HepG2 (cell line): ENCODE results near the gene COMT. TPM values are rescaled to one million over a fixed set of nuclear protein-coding genes. Genes with fewer than 3 reads are reported as not detected.

Source experiments
- ARNTL ChIP-seq: sonication (generic); formaldehyde crosslinking; IDR thresholded peaks from 2 replicates; pipeline ENCODE4 v1.4.0; 2020; ENCODE audit warnings: mild to moderate bottlenecking, missing genetic modification reagents
- ASH2L ChIP-seq: fragments of 300-600, 200-600 bp; sonication (generic); IDR thresholded peaks from 2 replicates; pipeline ENCODE4 v1.7.0; 2017; ENCODE audit warnings: low read depth, mild to moderate bottlenecking, moderate library complexity, mixed read lengths, low read length; ENCODE audit not compliant: insufficient read length
- ATF7 ChIP-seq, 2 experiments: fragments of 450-650 bp in 1 of 2; sonication (generic) in 1 of 2; formaldehyde crosslinking in 1 of 2; IDR thresholded peaks; 2 replicates each; pipeline versions ENCODE4 v1.4.0 to v1.6.1; 2016 to 2020; ENCODE audit warnings: antibody characterized with exemption in 1 of 2, mild to moderate bottlenecking in 1 of 2, missing genetic modification reagents in 1 of 2
- CCDC6 ChIP-seq: sonication (generic); formaldehyde crosslinking; IDR thresholded peaks from 2 replicates; pipeline ENCODE4 v1.8.1; 2022; ENCODE audit warnings: mild to moderate bottlenecking, missing genetic modification reagents, moderate library complexity
- CENPT ChIP-seq: sonication (generic); formaldehyde crosslinking; IDR thresholded peaks from 2 replicates; pipeline ENCODE4 v1.8.0; 2022; ENCODE audit warnings: low read depth, mild to moderate bottlenecking, moderate library complexity, missing genetic modification reagents
- FOXA1 ChIP-seq, 2 experiments: fragments of 450-650 bp in 1 of 2; sonication (generic) in 1 of 2; formaldehyde crosslinking in 1 of 2; IDR thresholded peaks; 2 replicates each; pipeline versions ENCODE4 v1.4.0 to v1.6.1; 2016 to 2020; ENCODE audit warnings: missing genetic modification reagents in 1 of 2
- IRX3 ChIP-seq: sonication (generic); formaldehyde crosslinking; IDR thresholded peaks from 2 replicates; pipeline ENCODE4 v1.8.1; 2023; ENCODE audit warnings: mild to moderate bottlenecking, low read depth, missing genetic modification reagents, borderline replicate concordance
- MATR3 ChIP-seq: sonication (generic); formaldehyde crosslinking; IDR thresholded peaks from 2 replicates; pipeline ENCODE4 v1.4.0; 2020; ENCODE audit warnings: missing genetic modification reagents
- NKX3-1 ChIP-seq: sonication (generic); formaldehyde crosslinking; IDR thresholded peaks from 2 replicates; pipeline ENCODE4 v1.5.0; 2020; ENCODE audit warnings: missing genetic modification reagents
- NRL ChIP-seq: sonication (generic); formaldehyde crosslinking; IDR thresholded peaks from 2 replicates; pipeline ENCODE4 v1.5.0; 2020; ENCODE audit warnings: missing genetic modification reagents, mild to moderate bottlenecking, moderate library complexity, borderline replicate concordance
- POLR2G ChIP-seq: fragments of 200-400 bp; formaldehyde crosslinking; IDR thresholded peaks from 2 replicates; pipeline ENCODE4 v1.6.1; 2018; ENCODE audit warnings: mild to moderate bottlenecking, low read depth, low read length, moderate library complexity
- ZFP82 ChIP-seq: sonication (generic); formaldehyde crosslinking; IDR thresholded peaks from 2 replicates; pipeline ENCODE4 v1.5.1; 2020; ENCODE audit warnings: mild to moderate bottlenecking, missing genetic modification reagents, borderline replicate concordance
- ZNF343 ChIP-seq: sonication (generic); formaldehyde crosslinking; IDR thresholded peaks from 2 replicates; pipeline ENCODE4 v1.4.0; 2020; ENCODE audit warnings: mild to moderate bottlenecking, missing genetic modification reagents
- ZNF563 ChIP-seq: sonication (generic); formaldehyde crosslinking; IDR thresholded peaks from 2 replicates; pipeline ENCODE4 v1.8.0; 2022; ENCODE audit warnings: mild to moderate bottlenecking, moderate library complexity, missing genetic modification reagents
- ZNF780A ChIP-seq: sonication (generic); formaldehyde crosslinking; IDR thresholded peaks from 2 replicates; pipeline ENCODE4 v1.8.0; 2022; ENCODE audit warnings: mild to moderate bottlenecking, missing genetic modification reagents, moderate library complexity
- polyA plus RNA-seq, 8 experiments: library from polyadenylated mRNA; depleted of rRNA in 3 of 8; stranded (reverse) in 7 of 8; unstranded in 1 of 8; fragments of >200 nt; fragmentation: Illumina TruSeq in 4 of 8; extraction: Trizol in 4 of 8; gene quantifications; 2 replicates each; pipeline versions ENCODE4 v1.2.1 to v1.2.3, GENCODE V29; 2011 to 2016; ENCODE audit warnings: low read depth in 4 of 8, missing spikeins in 1 of 8, mixed read lengths in 1 of 8; ENCODE audit not compliant: insufficient read depth in 1 of 8
- total RNA-seq, 5 experiments: library from RNA; depleted of rRNA; stranded (reverse); fragments of >200 nt; fragmentation: Illumina TruSeq; extraction: Trizol; gene quantifications; 2 replicates each; pipeline ENCODE4 v1.2.3, GENCODE V29; 2016; ENCODE audit warnings: low read depth in 1 of 5
- TF ChIP-seq, protein P1 (sequence below): sonication (generic); formaldehyde crosslinking; IDR thresholded peaks from 2 replicates; pipeline ENCODE4 v1.4.0; 2020; ENCODE audit warnings: low read depth, mild to moderate bottlenecking, missing genetic modification reagents
- TF ChIP-seq, protein P2 (sequence below): sonication (generic); formaldehyde crosslinking; IDR thresholded peaks from 2 replicates; pipeline ENCODE4 v1.4.0; 2020; ENCODE audit warnings: missing genetic modification reagents, low read depth, mild to moderate bottlenecking, borderline replicate concordance
- TF ChIP-seq, protein P3 (sequence below): sonication (generic); formaldehyde crosslinking; IDR thresholded peaks from 2 replicates; pipeline ENCODE4 v1.5.1; 2020; ENCODE audit warnings: mild to moderate bottlenecking, missing genetic modification reagents, borderline replicate concordance

The COMT gene
- total and polyA plus RNA-seq, 2 of the 13 experiments (the other 11 are each of a cell fraction or from before 2014, with no cell fraction given), result 156 to 162 TPM

DNA sequence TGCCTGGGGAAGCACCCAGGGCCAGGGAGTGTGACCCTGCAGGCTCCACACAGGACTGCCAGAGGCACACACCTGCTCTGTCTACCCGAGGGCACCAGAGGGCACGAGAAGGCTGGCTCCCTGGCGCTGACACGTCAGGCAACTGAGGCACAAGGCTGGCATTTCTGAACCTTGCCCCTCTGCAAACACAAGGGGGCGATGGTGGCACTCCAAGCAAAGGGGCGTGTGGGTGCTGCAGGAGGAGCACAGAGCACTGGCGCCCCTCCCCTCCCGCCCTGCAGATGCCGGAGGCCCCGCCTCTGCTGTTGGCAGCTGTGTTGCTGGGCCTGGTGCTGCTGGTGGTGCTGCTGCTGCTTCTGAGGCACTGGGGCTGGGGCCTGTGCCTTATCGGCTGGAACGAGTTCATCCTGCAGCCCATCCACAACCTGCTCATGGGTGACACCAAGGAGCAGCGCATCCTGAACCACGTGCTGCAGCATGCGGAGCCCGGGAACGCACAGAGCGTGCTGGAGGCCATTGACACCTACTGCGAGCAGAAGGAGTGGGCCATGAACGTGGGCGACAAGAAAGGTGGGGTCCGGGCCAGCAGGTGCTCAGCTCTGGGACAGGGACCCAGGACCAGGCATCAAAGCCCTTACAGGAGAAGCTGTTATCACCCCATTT, 20.8 kb downstream of the COMT start (continued):
- TF ChIP-seq, protein P1, sequence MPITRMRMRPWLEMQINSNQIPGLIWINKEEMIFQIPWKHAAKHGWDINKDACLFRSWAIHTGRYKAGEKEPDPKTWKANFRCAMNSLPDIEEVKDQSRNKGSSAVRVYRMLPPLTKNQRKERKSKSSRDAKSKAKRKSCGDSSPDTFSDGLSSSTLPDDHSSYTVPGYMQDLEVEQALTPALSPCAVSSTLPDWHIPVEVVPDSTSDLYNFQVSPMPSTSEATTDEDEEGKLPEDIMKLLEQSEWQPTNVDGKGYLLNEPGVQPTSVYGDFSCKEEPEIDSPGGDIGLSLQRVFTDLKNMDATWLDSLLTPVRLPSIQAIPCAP (CRISPR knock-in tag), result no peak
- TF ChIP-seq NRL (CRISPR knock-in tag) (no peak), ZNF343 (CRISPR knock-in tag) (no peak), POLR2G (0 out of 2 replicates have a peak, but pooled peaks have one; percentile 13), CCDC6 (CRISPR knock-in tag) (no peak), ARNTL (CRISPR knock-in tag) (no peak), MATR3 (no peak), ZFP82 (no peak), ZNF780A (no peak), ASH2L (no peak), FOXA1 (IDR thresholded peaks at IDR 0.05) (no peak), FOXA1 (CRISPR knock-in tag; IDR thresholded peaks at IDR 0.05) (no peak), IRX3 (CRISPR knock-in tag) (no peak), ATF7 (IDR thresholded peaks at IDR 0.05) (no peak), ATF7 (CRISPR knock-in tag; IDR thresholded peaks at IDR 0.05) (no peak), ZNF563 (CRISPR knock-in tag) (0 out of 2 replicates have a peak, but pooled peaks have one; percentile 30), NKX3-1 (no peak), CENPT (CRISPR knock-in tag) (no peak)
- TF ChIP-seq, protein P2, sequence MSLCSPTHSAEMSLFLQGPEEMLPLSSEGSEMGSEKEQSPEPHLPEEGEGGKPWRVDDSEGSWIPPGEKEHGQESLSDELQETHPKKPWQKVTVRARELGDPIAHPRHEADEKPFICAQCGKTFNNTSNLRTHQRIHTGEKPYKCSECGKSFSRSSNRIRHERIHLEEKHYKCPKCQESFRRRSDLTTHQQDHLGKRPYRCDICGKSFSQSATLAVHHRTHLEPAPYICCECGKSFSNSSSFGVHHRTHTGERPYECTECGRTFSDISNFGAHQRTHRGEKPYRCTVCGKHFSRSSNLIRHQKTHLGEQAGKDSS (CRISPR knock-in tag), result peak; percentile 1; the same call in 1 of the 2 replicates
- TF ChIP-seq, protein P3, sequence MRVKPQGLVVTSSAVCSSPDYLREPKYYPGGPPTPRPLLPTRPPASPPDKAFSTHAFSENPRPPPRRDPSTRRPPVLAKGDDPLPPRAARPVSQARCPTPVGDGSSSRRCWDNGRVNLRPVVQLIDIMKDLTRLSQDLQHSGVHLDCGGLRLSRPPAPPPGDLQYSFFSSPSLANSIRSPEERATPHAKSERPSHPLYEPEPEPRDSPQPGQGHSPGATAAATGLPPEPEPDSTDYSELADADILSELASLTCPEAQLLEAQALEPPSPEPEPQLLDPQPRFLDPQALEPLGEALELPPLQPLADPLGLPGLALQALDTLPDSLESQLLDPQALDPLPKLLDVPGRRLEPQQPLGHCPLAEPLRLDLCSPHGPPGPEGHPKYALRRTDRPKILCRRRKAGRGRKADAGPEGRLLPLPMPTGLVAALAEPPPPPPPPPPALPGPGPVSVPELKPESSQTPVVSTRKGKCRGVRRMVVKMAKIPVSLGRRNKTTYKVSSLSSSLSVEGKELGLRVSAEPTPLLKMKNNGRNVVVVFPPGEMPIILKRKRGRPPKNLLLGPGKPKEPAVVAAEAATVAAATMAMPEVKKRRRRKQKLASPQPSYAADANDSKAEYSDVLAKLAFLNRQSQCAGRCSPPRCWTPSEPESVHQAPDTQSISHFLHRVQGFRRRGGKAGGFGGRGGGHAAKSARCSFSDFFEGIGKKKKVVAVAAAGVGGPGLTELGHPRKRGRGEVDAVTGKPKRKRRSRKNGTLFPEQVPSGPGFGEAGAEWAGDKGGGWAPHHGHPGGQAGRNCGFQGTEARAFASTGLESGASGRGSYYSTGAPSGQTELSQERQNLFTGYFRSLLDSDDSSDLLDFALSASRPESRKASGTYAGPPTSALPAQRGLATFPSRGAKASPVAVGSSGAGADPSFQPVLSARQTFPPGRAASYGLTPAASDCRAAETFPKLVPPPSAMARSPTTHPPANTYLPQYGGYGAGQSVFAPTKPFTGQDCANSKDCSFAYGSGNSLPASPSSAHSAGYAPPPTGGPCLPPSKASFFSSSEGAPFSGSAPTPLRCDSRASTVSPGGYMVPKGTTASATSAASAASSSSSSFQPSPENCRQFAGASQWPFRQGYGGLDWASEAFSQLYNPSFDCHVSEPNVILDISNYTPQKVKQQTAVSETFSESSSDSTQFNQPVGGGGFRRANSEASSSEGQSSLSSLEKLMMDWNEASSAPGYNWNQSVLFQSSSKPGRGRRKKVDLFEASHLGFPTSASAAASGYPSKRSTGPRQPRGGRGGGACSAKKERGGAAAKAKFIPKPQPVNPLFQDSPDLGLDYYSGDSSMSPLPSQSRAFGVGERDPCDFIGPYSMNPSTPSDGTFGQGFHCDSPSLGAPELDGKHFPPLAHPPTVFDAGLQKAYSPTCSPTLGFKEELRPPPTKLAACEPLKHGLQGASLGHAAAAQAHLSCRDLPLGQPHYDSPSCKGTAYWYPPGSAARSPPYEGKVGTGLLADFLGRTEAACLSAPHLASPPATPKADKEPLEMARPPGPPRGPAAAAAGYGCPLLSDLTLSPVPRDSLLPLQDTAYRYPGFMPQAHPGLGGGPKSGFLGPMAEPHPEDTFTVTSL, result no peak
